Breast epithelium (tissue), 3 donors: ENCODE data around the gene NAV3.

Source experiments
- POLR2A ChIP-seq: fragments of 450-650 bp; IDR thresholded peaks from one replicate; pipeline ENCODE4 v1.6.1; 2016; ENCODE audit warnings: antibody characterized with exemption, mild to moderate bottlenecking, moderate library complexity
- POLR2AphosphoS5 ChIP-seq, 3 donors: sonication (generic); formaldehyde crosslinking; IDR thresholded peaks; one replicate each; pipeline ENCODE4 v1.6.1; 2017; ENCODE audit warnings: antibody characterized with exemption in 3 of 3
- TF ChIP-seq, protein P1 (sequence below), 3 donors: fragments of 450-650 bp; IDR thresholded peaks; one replicate each; pipeline ENCODE4 v1.5.1; 2016 to 2017; ENCODE audit warnings: antibody characterized with exemption in 3 of 3, mild to moderate bottlenecking in 3 of 3, moderate library complexity in 3 of 3

DNA sequence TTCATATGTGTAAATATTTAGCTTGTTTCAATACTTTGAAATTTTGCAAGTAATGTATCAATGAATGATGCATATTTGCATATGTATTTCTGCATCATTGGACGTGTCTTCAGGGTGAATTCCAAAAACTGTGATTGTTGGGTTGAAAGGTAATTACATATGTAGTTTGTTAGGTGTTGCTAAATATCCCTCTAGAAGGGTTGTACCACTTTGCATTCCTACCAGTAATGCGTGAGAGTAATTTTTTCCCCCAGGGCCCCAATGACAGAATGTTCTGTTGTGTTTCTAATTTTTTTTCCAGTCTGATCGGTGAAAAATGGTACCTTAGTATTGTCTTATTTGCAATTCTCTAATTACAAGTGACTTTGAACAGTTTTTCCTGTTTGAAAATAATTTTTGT lies 408.9 kb downstream of the NAV3 start:
- TF ChIP-seq, protein P1, sequence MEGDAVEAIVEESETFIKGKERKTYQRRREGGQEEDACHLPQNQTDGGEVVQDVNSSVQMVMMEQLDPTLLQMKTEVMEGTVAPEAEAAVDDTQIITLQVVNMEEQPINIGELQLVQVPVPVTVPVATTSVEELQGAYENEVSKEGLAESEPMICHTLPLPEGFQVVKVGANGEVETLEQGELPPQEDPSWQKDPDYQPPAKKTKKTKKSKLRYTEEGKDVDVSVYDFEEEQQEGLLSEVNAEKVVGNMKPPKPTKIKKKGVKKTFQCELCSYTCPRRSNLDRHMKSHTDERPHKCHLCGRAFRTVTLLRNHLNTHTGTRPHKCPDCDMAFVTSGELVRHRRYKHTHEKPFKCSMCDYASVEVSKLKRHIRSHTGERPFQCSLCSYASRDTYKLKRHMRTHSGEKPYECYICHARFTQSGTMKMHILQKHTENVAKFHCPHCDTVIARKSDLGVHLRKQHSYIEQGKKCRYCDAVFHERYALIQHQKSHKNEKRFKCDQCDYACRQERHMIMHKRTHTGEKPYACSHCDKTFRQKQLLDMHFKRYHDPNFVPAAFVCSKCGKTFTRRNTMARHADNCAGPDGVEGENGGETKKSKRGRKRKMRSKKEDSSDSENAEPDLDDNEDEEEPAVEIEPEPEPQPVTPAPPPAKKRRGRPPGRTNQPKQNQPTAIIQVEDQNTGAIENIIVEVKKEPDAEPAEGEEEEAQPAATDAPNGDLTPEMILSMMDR (IDR thresholded peaks at IDR 0.05): no peak
- TF ChIP-seq POLR2A: no peak
- no peak for TF ChIP-seq POLR2AphosphoS5 (IDR thresholded peaks at IDR 0.05)
